ENCODE results near the gene ADCY3. TPM values are rescaled to one million over a fixed set of nuclear protein-coding genes. Genes with fewer than 3 reads are reported as not detected.

ADCY3 gene
- total and polyA plus RNA-seq, 9 of the 15 experiments (the other 6 are each of a cell fraction or from before 2014, with no cell fraction given) = 1.5 to 54.8 (median 26.3) TPM

DNA sequence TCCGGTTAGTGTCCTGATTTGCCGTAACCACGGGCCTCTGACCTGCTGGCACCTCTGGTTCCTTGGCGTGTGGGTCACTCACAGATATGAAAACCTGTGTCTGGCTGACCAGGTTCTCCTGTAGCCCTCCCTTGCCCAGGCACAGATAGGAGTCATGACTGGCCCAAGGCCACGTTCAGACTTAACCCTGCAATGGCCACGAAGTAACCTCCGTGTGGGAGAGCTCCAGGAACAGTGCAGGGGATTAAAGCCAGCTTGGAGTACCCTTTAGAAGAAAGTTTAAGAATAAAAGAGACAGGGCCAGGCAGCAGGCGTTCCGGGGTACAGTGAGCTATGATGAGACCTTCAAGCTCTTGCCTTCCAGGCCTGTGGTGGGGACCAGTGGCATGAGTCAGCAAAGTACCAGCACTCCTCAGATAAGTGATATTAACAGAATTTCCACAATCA is 101.3 kb downstream of the ADCY3 start:
- ATAC-seq (peak; percentile 9; the same call in 2 of the 3 replicates), FAIRE-seq (no peak), DNase-seq (ENCODE audit: extremely low read depth in 1 of 4, low spot score in 3 of 4) (peak in 1 of 4 experiments; percentile 26)
- CTCF ChIA-PET (ENCODE audit: low intra/inter-chr PET ratio) = no interaction called here
- no peak overlapping the region for H2AFZ ChIP-seq (ENCODE audit: low read depth, low read length)
- in situ Hi-C loops (cut with MboI) = no loop called here
- H3K9ac ChIP-seq (ENCODE audit: insufficient read depth in 1 of 2, low read depth in 2 of 2, low read length in 2 of 2) = peak overlapping the region in 1 of 2 experiments; percentile 27; a peak in 1 of 4 replicates
- H3K4me2 ChIP-seq (ENCODE audit: insufficient read depth, low read length) = no peak overlapping the region
- intact Hi-C loops (cut with micrococcal nuclease) = no loop called here
- peak overlapping the region; percentile 25; the same call in 2 of the 3 replicates for H3K27ac ChIP-seq (ENCODE audit: extremely low read depth, low read depth, low read length)
- peaks cover 5 to 28% of the 10 kb centered on the region in 2 experiments; a peak in 4 of 5 replicates for H3K4me1 ChIP-seq (replicated peaks in 1 of 2; ENCODE audit: control insufficient read depth in 2 of 2, insufficient read depth in 2 of 2, low read length in 2 of 2)
- H3K9me1 ChIP-seq (ENCODE audit: control insufficient read depth, insufficient read depth, low read length) = no peaks in the 10 kb centered on the region
- H3K27me3 ChIP-seq (ENCODE audit: control insufficient read depth in 2 of 2, insufficient read depth in 2 of 2, low read length in 2 of 2) = no peaks in the 10 kb centered on the region
- peaks cover 97% of the 10 kb centered on the region for H3K36me3 ChIP-seq (ENCODE audit: control insufficient read depth, insufficient read depth, low read length)
- no peak overlapping the region for H3K4me3 ChIP-seq
- peaks cover 8% of the 10 kb centered on the region for H3K79me2 ChIP-seq (ENCODE audit: control insufficient read depth, insufficient read depth, low read length)
- POLR2A ChIA-PET = interaction anchor here (0.6 to 2.0 kb wide), 3 partner anchors 9 to 504 kb away, joined by 3 to 9 read pairs (median 6); no protein-coding TSS in a partner anchor
- 55% methylated on average over 9 of the region's 9 CpGs for WGBS (ENCODE audit: insufficient coverage, low coverage, missing lambda C conversion rate)
- no peaks in the 10 kb centered on the region for H3K9me3 ChIP-seq (replicated peaks; ENCODE audit: control insufficient read depth, insufficient read depth, low read depth, low read length)
- 0 out of 2 replicates have a peak, but pooled peaks cover 2% of the 10 kb centered on the region for H4K20me1 ChIP-seq (replicated peaks; ENCODE audit: control insufficient read depth, insufficient read depth, low read length)
- BruUV-seq (replicated peaks) = no TSS peak
- TF ChIP-seq BRD4 (IDR thresholded peaks at IDR 0.05) (no peak), PTRF (tag; IDR thresholded peaks at IDR 0.05) (no peak), BDP1 (IDR thresholded peaks at IDR 0.05; ENCODE audit: insufficient read depth, insufficient read length) (no peak), ZC3H8 (IDR thresholded peaks at IDR 0.05) (no peak), STAG1 (CRISPR knock-in tag; IDR thresholded peaks at IDR 0.05; ENCODE audit: borderline replicate concordance) (no peak), FOXA1 (IDR thresholded peaks at IDR 0.05; ENCODE audit: borderline replicate concordance) (no peak), KLF1 (tag; IDR thresholded peaks at IDR 0.05) (no peak), THRAP3 (IDR thresholded peaks at IDR 0.05; ENCODE audit: borderline replicate concordance) (no peak), SRSF3 (IDR thresholded peaks at IDR 0.05; ENCODE audit: insufficient read depth, low read length) (no peak), GMEB1 (CRISPR knock-in tag; IDR thresholded peaks at IDR 0.05) (no peak), MAFF (IDR thresholded peaks at IDR 0.05; ENCODE audit: low read length) (peak; percentile 70; the same call in 1 of the 2 replicates), MAFK (IDR thresholded peaks at IDR 0.05; ENCODE audit: low read length) (peak; percentile 53; the same call in 1 of the 2 replicates), YBX1 (IDR thresholded peaks at IDR 0.05) (no peak), ZNF764 (CRISPR knock-in tag; IDR thresholded peaks at IDR 0.05; ENCODE audit: low read depth) (no peak), SETDB1 (IDR thresholded peaks at IDR 0.05; ENCODE audit: low read length) (no peak), BRD9 (IDR thresholded peaks at IDR 0.05; ENCODE audit: low read depth, partially characterized antibody) (no peak), EP400 (IDR thresholded peaks at IDR 0.05) (no peak), ELK1 (CRISPR knock-in tag; IDR thresholded peaks at IDR 0.05) (no peak), BRF1 (IDR thresholded peaks at IDR 0.05; ENCODE audit: borderline replicate concordance, extremely low read depth, insufficient read length) (no peak), MCM5 (IDR thresholded peaks at IDR 0.05; ENCODE audit: low read depth) (no peak), SMARCA5 (IDR thresholded peaks at IDR 0.05) (no peak), NFE2L1 (tag; IDR thresholded peaks at IDR 0.05; ENCODE audit: borderline replicate concordance, low read depth) (peak; percentile 17; the same call in 1 of the 2 replicates)
- TF ChIP-seq, protein P1, sequence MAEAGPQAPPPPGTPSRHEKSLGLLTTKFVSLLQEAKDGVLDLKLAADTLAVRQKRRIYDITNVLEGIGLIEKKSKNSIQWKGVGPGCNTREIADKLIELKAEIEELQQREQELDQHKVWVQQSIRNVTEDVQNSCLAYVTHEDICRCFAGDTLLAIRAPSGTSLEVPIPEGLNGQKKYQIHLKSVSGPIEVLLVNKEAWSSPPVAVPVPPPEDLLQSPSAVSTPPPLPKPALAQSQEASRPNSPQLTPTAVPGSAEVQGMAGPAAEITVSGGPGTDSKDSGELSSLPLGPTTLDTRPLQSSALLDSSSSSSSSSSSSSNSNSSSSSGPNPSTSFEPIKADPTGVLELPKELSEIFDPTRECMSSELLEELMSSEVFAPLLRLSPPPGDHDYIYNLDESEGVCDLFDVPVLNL (CRISPR knock-in tag; IDR thresholded peaks at IDR 0.05; ENCODE audit: low read depth) = no peak
